ENCODE data around the gene ZNF497. TPM values are rescaled to one million over a fixed set of nuclear protein-coding genes. Genes with fewer than 3 reads are reported as not detected.
A peak's percentile ranks its signal among the peaks of the same experiment; 100 is the strongest.

The ZNF497 gene
- total RNA-seq, 6 donors from 2014 or later: 1.5 to 15.7 (median 4.0) TPM

GRCh38 chr19:58335630-58336029 is 26.9 kb downstream of the ZNF497 start:
- H3K4me3 ChIP-seq: no peak overlapping the region
- no peaks in the 10 kb centered on the region for H3K4me1 ChIP-seq
- no peak overlapping the region for H3K27ac ChIP-seq
- H3K27me3 ChIP-seq: no peaks in the 10 kb centered on the region
- TF ChIP-seq CTCF (IDR thresholded peaks at IDR 0.05): no peak
- no peak for TF ChIP-seq POLR2A (IDR thresholded peaks at IDR 0.05)
- no peak for TF ChIP-seq EP300 (IDR thresholded peaks at IDR 0.05)
- no peak for TF ChIP-seq POLR2AphosphoS5 (IDR thresholded peaks at IDR 0.05)
- peaks cover 0 to 52% (median 26%) of the 10 kb centered on the region in 4 donors for H3K36me3 ChIP-seq
- DNase-seq (no peak), ATAC-seq (ENCODE audit: low FRiP score in 2 of 2) (no peak)
- 79 to 90% methylated on average over 2 to 3 of the region's 3 CpGs for WGBS, 2 donors
- H3K9me3 ChIP-seq: no peaks in the 10 kb centered on the region

GRCh38 chr19:58334691-58335249 is 27.8 kb downstream of the ZNF497 start:
- Histone ChIP-seq H3K4me1 (no peaks in the 10 kb centered on the region), H3K9me3 (no peaks in the 10 kb centered on the region), H3K27me3 (no peaks in the 10 kb centered on the region), H3K27ac (no peak overlapping the region), H3K4me3 (no peak overlapping the region), H3K36me3 (peaks cover 0 to 47% (median 26%) of the 10 kb centered on the region in 4 donors)
- DNase-seq (peak in 1 of 2 donors; percentile 59), ATAC-seq (ENCODE audit: low FRiP score in 2 of 2) (no peak)
- 83 to 93% methylated on average over 10 to 19 of the region's 19 CpGs for WGBS, 2 donors
- TF ChIP-seq CTCF (IDR thresholded peaks at IDR 0.05) (no peak), EP300 (IDR thresholded peaks at IDR 0.05) (no peak), POLR2AphosphoS5 (IDR thresholded peaks at IDR 0.05) (no peak), POLR2A (IDR thresholded peaks at IDR 0.05) (no peak)

- Histone ChIP-seq H3K27ac (no peak overlapping the region), H3K4me1 (peaks cover 4 to 14% (median 10%) of the 10 kb centered on the region in 4 donors), H3K9me3 (no peaks in the 10 kb centered on the region), H3K27me3 (no peaks in the 10 kb centered on the region), H3K36me3 (peaks cover 0 to 26% (median 13%) of the 10 kb centered on the region in 4 donors), H3K4me3 (no peak overlapping the region)
- DNase-seq (no peak), ATAC-seq (ENCODE audit: low FRiP score in 2 of 2) (no peak)
- TF ChIP-seq POLR2AphosphoS5 (IDR thresholded peaks at IDR 0.05): no peak
- WGBS, 2 donors: 77 to 81% methylated on average over 1 of the region's 1 CpG
Observed at GRCh38 chr19:58332697-58333096, 29.9 kb downstream of the ZNF497 start.

- Histone ChIP-seq H3K9me3 (no peaks in the 10 kb centered on the region), H3K27me3 (no peaks in the 10 kb centered on the region), H3K36me3 (peaks cover 0 to 10% (median 7%) of the 10 kb centered on the region in 4 donors), H3K27ac (no peak overlapping the region), H3K4me3 (no peak overlapping the region), H3K4me1 (peaks cover 16 to 30% (median 21%) of the 10 kb centered on the region in 4 donors)
- DNase-seq (no peak), ATAC-seq (ENCODE audit: low FRiP score in 2 of 2) (no peak)
- no peak for TF ChIP-seq POLR2AphosphoS5 (IDR thresholded peaks at IDR 0.05)
- TF ChIP-seq CTCF (IDR thresholded peaks at IDR 0.05): no peak
- TF ChIP-seq EP300 (IDR thresholded peaks at IDR 0.05): no peak
- WGBS, 2 donors: 85 to 90% methylated on average over 4 of the region's 4 CpGs
Observed at GRCh38 chr19:58330458-58330857, 32.1 kb downstream of the ZNF497 start.

- Histone ChIP-seq H3K36me3 (no peaks in the 10 kb centered on the region), H3K4me3 (no peak overlapping the region), H3K4me1 (peaks cover 18 to 32% (median 21%) of the 10 kb centered on the region in 4 donors), H3K27ac (no peak overlapping the region), H3K9me3 (no peaks in the 10 kb centered on the region), H3K27me3 (no peaks in the 10 kb centered on the region)
- DNase-seq (no peak), ATAC-seq (ENCODE audit: low FRiP score in 2 of 2) (no peak)
- TF ChIP-seq CTCF (IDR thresholded peaks at IDR 0.05) (no peak), EP300 (IDR thresholded peaks at IDR 0.05) (no peak), POLR2AphosphoS5 (IDR thresholded peaks at IDR 0.05) (no peak), POLR2A (IDR thresholded peaks at IDR 0.05) (no peak)
- 59 to 75% methylated on average over 9 to 10 of the region's 10 CpGs for WGBS, 2 donors
Observed at GRCh38 chr19:58328999-58329398, 33.6 kb downstream of the ZNF497 start.

Measured in upper lobe of left lung (tissue), 6 donors.